Kidney epithelial cell (primary cell): ENCODE measurements around the gene NASP. TPM values are rescaled to one million over a fixed set of nuclear protein-coding genes. Genes with fewer than 3 reads are reported as not detected.
"Not testable (repeated sequence)": the region's sequence is repeated elsewhere in the genome, so short reads cannot be mapped to it uniquely, and the experiment has no call there.

Experiments
- DNase-seq: peaks from one replicate; pipeline ENCODE4 v3.0.0-alpha.2; 2010; ENCODE audit warnings: low read depth
- H3K27me3 ChIP-seq: 2 replicates; pipeline ENCODE4 v1.6.0; 2011; ENCODE audit warnings: low read length; ENCODE audit not compliant: control insufficient read depth, insufficient read depth
- H3K36me3 ChIP-seq: 2 replicates; pipeline ENCODE4 v1.5.1; 2011; ENCODE audit warnings: low read length; ENCODE audit not compliant: control insufficient read depth, insufficient read depth
- H3K4me3 ChIP-seq: 2 replicates; pipeline ENCODE4 v1.5.1; 2011; ENCODE audit warnings: low read depth, mild to moderate bottlenecking, control low read depth, low read length
- total RNA-seq: library from RNA; depleted of rRNA; stranded (reverse); fragments of >200 nt; gene quantifications from 2 replicates; pipeline ENCODE4 v1.2.3, GENCODE V29; 2015
- TF ChIP-seq, protein P1 (sequence below): IDR thresholded peaks from 2 replicates; pipeline ENCODE4 v1.5.1; 2011; ENCODE audit warnings: mild to moderate bottlenecking, moderate library complexity, low read length, control low read depth, inconsistent platforms; ENCODE audit not compliant: insufficient read depth, poor library complexity, severe bottlenecking

Gene NASP
- total RNA-seq, 1 donor from 2014 or later: 45.3 TPM

DNA sequence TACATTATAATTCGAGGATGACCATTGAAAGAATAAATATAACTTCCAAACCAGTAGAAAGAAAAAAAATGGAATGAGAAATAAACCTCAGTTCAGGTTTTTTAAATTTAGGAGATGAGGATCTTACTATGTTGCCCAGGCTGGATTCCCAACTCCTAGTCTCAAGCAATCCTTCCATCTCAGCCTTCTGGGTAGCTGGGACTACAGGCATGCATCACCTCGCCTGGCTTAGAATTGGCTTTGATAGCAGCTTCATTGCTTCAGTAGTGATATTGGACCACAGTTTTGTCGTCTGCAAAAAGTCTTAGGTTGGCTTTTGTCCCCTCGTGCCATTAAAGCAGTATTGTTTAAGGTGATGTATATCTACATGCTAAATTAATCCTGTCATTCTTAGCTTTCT is 2.9 kb downstream of the NASP start:
- no peak for DNase-seq
- H3K36me3 ChIP-seq: no peaks in the 10 kb centered on the region
- no peaks in the 10 kb centered on the region for H3K27me3 ChIP-seq
- no peak overlapping the region for H3K4me3 ChIP-seq
- TF ChIP-seq, protein P1, sequence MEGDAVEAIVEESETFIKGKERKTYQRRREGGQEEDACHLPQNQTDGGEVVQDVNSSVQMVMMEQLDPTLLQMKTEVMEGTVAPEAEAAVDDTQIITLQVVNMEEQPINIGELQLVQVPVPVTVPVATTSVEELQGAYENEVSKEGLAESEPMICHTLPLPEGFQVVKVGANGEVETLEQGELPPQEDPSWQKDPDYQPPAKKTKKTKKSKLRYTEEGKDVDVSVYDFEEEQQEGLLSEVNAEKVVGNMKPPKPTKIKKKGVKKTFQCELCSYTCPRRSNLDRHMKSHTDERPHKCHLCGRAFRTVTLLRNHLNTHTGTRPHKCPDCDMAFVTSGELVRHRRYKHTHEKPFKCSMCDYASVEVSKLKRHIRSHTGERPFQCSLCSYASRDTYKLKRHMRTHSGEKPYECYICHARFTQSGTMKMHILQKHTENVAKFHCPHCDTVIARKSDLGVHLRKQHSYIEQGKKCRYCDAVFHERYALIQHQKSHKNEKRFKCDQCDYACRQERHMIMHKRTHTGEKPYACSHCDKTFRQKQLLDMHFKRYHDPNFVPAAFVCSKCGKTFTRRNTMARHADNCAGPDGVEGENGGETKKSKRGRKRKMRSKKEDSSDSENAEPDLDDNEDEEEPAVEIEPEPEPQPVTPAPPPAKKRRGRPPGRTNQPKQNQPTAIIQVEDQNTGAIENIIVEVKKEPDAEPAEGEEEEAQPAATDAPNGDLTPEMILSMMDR: no peak

DNA sequence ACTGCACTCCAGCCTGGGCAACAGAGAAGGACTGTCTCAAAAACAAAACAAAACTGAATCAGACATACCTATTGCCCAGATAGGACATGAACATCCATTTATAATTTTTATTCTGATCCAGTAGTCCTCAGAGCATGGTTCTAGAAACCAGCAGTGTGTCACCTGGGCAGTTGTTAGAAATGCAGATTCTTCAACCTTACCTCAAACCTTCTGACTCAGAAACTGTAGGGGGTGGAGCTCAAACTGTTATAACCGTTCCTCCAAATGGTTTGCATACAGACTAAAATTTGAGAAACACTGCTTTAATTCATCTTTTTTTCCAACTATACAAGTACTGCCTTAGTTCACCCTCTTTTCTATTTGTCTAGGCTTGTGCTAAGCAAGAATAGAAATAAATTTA is 6.0 kb downstream of the NASP start:
- no peak overlapping the region for H3K4me3 ChIP-seq
- no peaks in the 10 kb centered on the region for H3K27me3 ChIP-seq
- no peak for DNase-seq
- TF ChIP-seq, protein P1: no peak
- H3K36me3 ChIP-seq: no peaks in the 10 kb centered on the region

DNA sequence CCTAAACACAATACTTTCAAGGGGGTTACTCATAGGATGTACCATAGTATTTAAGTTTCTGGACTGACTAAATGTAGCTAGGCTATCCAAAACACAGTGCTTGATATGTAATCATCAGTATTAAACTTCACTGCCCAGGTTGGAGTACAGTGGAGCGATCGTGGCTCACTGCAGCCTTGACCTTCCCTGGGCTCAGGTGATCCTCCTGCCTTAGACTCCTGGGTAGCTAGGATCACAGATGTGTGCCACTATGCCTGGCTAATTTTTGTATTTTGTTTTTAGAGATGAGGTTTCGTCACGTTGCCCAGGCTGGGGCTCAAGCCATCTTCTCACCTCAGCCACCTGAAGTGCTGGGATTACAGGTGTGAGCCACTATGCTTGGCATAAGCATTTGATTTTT is 10.6 kb downstream of the NASP start:
- Histone ChIP-seq H3K4me3 (no peak overlapping the region), H3K36me3 (no peaks in the 10 kb centered on the region), H3K27me3 (no peaks in the 10 kb centered on the region)
- TF ChIP-seq, protein P1: no peak
- DNase-seq: no peak

DNA sequence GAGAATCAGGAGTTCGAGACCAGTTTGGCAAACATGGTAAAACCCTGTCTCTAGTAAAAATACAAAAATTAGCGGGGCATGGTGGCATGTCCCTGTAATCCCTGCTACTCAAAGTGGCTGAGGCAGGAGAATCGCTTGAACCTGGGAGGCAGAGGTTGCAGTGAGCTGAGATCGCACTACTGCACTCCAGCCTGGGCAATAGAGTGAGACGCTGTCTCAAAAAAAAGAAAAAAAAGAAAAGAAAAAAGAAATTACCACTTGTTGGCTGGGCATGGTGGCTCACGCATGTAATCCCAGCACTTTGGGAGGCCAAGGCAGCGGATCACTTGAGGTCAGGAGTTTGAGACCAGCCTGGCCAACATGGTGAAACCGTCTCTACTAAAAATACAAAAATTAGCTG is 12.9 kb downstream of the NASP start:
- H3K27me3 ChIP-seq, H3K36me3 ChIP-seq, H3K4me3 ChIP-seq, DNase-seq: not testable (repeated sequence)

DNA sequence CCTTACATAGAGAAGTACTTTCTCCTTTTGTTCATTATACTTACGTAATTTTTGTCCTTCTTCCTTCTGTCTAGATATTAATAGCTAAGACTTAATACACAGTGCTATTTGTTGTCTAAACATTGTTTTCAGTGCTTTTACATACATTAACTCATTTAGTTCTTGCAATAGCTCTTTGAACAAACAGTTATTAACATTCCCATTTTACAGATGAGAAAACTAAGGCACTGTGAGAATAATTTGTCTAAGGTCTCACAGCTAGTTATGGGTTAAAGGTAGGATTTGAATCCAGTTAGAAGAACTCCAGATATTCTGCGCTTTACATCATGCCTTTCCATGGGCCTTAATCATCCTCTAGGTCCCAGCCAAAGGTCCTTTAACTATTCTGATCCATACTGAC is 20.4 kb downstream of the NASP start:
- Histone ChIP-seq H3K36me3 (peaks cover 2% of the 10 kb centered on the region), H3K4me3 (no peak overlapping the region), H3K27me3 (no peaks in the 10 kb centered on the region)
- TF ChIP-seq, protein P1: no peak
- DNase-seq: no peak

DNA sequence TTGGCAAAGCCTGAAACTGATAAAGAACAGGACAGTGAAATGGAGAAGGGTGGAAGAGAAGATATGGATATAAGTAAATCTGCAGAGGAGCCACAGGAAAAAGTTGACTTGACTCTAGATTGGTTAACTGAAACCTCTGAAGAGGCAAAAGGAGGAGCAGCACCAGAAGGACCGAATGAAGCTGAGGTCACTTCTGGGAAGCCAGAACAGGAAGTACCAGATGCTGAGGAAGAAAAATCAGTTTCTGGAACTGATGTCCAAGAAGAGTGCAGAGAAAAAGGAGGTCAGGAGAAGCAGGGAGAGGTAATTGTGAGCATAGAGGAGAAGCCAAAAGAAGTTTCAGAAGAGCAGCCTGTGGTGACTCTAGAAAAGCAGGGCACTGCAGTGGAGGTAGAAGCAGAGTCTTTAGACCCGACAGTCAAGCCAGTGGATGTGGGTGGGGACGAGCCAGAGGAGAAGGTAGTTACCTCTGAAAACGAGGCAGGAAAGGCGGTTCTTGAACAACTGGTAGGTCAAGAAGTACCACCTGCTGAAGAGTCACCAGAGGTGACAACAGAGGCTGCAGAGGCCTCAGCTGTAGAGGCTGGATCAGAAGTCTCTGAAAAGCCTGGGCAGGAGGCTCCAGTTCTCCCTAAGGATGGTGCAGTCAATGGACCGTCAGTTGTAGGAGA is 23.7 kb downstream of the NASP start:
- TF ChIP-seq, protein P1: no peak
- no peak for DNase-seq
- no peaks in the 10 kb centered on the region for H3K27me3 ChIP-seq
- H3K36me3 ChIP-seq: peaks cover 2% of the 10 kb centered on the region
- no peak overlapping the region for H3K4me3 ChIP-seq
